Posterior cingulate gyrus (tissue), 11 donors: ENCODE measurements around the gene ST6GAL1.

Experiments used
- DNase-seq, 10 donors: peaks; one replicate each; pipeline versions ENCODE4 v3.0.0 to v3.0.0-alpha.2; 2020 to 2021; ENCODE audit warnings: mixed read lengths in 3 of 10
- intact Hi-C: fragments of 100-400 bp; cut with DNase I; formaldehyde crosslinking; loops from one replicate; pipeline ENCODE4 v1.15.1; 2023

The ST6GAL1 gene

GRCh38 chr3:186915806-186916796 lies 14.2 kb upstream of the ST6GAL1 start:
- no peak for DNase-seq
- intact Hi-C loops: no loop called here

GRCh38 chr3:186917512-186918312 lies 12.6 kb upstream of the ST6GAL1 start:
- no peak for DNase-seq
- intact Hi-C loops: no loop called here

GRCh38 chr3:186920301-186920700 lies 10.0 kb upstream of the ST6GAL1 start:
- intact Hi-C loops: no loop called here
- DNase-seq: no peak

GRCh38 chr3:186920796-186921195 lies 9.5 kb upstream of the ST6GAL1 start:
- no peak for DNase-seq
- intact Hi-C loops: no loop called here

GRCh38 chr3:186921578-186921977 lies 8.7 kb upstream of the ST6GAL1 start:
- intact Hi-C loops: no loop called here
- DNase-seq: no peak

GRCh38 chr3:186922224-186922623 lies 8.1 kb upstream of the ST6GAL1 start:
- DNase-seq: no peak
- intact Hi-C loops: no loop called here

- intact Hi-C loops: no loop called here
Observed at GRCh38 chr3:186922790-186923189, 7.5 kb upstream of the ST6GAL1 start.

GRCh38 chr3:186923241-186923640 lies 7.1 kb upstream of the ST6GAL1 start:
- intact Hi-C loops: no loop called here
- DNase-seq: no peak

More at GRCh38 chr3:186922790-186923189, 7.5 kb upstream of the ST6GAL1 start:
- no peak for DNase-seq

GRCh38 chr3:186925826-186926225 lies 4.5 kb upstream of the ST6GAL1 start:
- intact Hi-C loops: no loop called here
- DNase-seq: no peak

GRCh38 chr3:186929186-186929585 lies 1.1 kb upstream of the ST6GAL1 start:
- DNase-seq: no peak
- intact Hi-C loops: no loop called here

- no peak for DNase-seq
- intact Hi-C loops: no loop called here
Observed at GRCh38 chr3:186929685-186930084, 641 bp upstream of the ST6GAL1 start.

- DNase-seq: peak in 7 of 10 donors; percentile 28 to 88 (median 36)
- intact Hi-C loops: no loop called here
Observed at GRCh38 chr3:186930641-186931531, 560 bp downstream of the ST6GAL1 start.

GRCh38 chr3:186931532-186932280 lies 1.4 kb downstream of the ST6GAL1 start:
- DNase-seq: peak in 9 of 10 donors; percentile 27 to 93 (median 53)
- intact Hi-C loops: no loop called here

GRCh38 chr3:186932281-186933181 lies 2.2 kb downstream of the ST6GAL1 start:
- intact Hi-C loops: no loop called here
- DNase-seq: no peak

GRCh38 chr3:186933816-186934215 lies 3.5 kb downstream of the ST6GAL1 start:
- intact Hi-C loops: no loop called here
- no peak for DNase-seq

GRCh38 chr3:186935133-186935532 lies 4.8 kb downstream of the ST6GAL1 start:
- no peak for DNase-seq
- intact Hi-C loops: no loop called here

GRCh38 chr3:186937017-186937875 lies 6.9 kb downstream of the ST6GAL1 start:
- intact Hi-C loops: no loop called here
- DNase-seq: no peak

- intact Hi-C loops: no loop called here
- DNase-seq: no peak
Observed at GRCh38 chr3:186938716-186939115, 8.4 kb downstream of the ST6GAL1 start.
